ENCODE results near the gene TUBA3D.
"Not testable (repeated sequence)": the region's sequence is repeated elsewhere in the genome, so short reads cannot be mapped to it uniquely, and the experiment has no call there.

Gene TUBA3D

DNA sequence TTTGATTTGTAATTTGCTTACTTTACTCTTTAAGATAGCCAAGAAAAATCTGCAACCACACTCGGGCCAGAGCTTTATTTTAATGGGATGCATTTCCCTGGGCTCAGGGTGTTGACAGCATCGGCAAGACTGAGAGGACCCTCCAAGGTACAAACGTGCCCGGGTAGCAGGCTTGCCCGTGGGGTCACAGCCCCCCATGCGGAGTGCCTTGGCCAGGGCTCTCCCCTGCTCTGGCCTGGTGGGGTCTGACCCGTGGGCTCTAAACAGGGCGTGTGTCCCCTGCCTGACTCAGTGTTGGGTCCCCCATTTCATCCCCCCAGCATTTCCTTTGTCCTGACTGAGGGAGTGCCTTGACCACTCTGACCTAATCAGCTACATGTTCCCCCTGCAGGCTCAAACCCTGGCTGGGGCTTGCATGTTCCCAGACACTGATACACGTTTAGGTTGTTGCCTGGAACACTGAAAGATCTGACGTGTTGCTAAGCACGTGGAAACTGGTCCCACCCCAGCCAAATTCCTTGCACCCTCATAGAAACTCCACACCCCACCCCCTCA is 9.1 kb downstream of the TUBA3D start:
- not testable (repeated sequence) for DNase-seq

DNA sequence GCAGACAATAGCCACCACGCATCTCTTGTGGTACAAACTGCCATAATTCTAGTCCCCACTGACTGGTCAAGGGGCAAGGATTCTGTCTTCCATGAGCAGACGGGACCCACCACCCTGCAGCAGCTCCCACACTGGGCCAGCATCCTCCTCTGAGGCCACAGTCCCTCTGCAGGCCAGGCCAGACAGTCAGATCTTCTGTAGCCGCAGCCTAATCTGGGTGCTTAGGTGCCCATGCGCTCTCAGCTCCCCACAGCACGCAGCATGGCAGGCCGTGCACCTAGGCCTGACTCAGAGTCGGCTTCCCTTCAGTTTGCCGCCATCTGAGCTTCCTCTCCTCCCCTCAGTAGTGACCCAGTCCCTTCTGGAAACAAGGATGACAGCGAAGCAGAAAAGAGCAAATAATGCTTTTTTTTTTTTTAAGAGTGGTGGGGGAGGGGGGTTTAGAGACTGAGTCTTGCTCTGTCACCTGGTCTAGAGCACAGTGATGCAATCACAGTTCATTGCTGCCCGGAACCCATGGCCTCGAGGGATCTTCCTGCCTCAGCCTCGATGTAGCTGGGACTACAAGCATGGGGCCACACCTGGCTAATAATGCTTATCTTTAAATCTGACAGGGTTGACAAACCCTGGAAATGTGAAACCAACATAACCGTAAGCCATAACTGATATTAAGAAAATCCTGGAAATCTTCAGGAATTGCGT is 10.4 kb downstream of the TUBA3D start:
- DNase-seq = not testable (repeated sequence)

DNA sequence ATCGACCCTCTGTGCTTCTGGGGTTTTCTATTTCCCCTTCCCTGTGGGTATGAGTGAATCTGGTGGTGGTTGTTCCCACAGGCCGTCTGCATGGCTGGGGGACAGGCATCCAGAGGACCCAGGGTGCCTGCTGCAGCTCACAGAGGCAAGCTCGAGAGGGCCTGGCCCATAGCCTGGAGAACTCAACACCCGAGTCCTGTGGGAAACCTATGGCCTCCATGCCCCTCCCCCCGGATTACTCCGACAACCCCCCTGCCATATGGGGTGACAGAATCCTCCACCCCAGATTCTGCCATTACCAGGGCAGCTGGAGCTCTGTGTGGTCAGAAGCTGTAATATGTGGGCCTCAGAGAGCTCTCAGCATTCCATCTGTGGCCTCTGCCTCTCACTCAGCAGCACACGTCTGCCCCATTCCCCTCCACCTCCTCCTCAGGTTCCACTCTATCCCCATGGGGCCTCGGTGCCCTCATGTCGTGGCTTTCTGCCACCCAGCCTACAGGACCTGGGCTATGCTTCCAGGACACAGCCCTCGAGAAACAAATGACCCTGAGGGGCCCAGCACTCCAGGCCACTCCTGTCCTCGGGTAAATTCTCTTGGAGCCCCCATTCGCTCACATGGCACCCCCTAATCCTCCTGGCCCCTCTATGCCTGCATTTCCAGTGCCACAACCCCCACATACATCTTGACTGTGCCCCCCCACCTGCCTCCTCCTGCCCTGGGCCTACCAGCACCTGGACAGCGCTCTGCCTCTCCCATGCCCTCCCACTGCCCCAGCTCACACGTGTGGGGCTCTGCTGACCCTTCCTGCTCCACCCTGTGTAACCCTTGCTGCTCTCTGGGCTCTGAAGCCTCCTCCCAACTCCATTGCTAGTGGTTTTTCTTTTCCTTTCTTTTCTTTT is 12.6 kb downstream of the TUBA3D start:
- DNase-seq = no peak

DNA sequence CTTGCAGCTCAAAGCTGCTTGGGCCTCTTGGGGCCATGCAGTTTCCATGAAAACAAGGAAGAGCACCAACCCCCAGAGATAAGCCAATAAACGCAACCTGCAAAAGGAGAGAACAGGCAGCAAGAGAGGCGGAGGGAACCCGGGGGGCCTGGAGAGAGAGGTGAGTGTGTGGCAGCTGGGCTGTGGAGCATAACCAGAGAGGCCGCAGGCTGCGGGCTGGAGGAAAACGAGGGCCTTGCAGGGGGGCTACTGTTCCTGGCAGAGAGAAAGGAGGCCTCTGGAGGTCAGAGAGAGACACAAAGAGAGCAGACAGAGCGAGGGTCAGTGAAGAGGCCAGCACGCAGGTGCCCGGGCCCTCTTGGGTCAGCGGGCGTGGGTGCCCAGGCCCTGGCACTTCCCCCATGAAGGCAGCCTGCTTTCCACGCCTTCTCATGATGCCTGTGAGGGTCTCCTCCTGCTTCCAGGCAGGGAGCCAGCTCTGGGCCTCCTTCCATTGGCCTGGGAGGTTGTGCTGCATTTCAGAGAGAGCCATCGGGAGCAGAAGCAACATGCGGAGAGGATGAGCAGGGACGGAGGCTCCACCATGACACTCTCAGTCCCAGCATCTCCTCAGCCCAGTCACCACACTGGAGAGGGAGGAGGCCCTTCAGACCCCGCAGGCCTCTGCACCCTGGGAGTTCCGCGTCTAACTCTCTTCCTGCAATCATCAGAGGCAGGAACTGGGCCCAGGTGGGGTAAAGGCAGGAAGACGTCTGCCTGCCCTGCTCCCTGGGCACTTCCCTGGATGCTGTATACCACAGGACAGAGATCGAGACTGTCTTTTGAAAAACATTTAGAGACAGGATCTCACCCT is 14.9 kb downstream of the TUBA3D start:
- DNase-seq = not testable (repeated sequence)

DNA sequence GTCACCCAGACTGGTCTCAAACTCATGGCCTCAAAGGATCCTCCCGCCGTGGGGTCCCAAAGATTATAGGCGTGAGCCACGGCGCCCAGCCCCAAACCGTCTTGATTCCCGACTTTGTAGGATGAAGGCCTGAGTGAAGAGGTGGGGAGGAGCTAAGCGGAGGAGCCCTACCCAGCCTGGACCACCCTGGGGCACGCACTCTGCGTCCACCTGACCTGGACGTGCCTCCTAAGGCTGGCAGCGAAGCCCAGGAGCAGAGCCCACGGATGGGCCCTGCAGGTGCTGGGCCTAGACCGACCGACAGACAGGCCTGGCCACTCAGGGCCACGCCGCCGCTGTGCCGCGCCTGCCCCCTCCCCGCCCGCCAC is 15.5 kb downstream of the TUBA3D start:
- not testable (repeated sequence) for DNase-seq

DNA sequence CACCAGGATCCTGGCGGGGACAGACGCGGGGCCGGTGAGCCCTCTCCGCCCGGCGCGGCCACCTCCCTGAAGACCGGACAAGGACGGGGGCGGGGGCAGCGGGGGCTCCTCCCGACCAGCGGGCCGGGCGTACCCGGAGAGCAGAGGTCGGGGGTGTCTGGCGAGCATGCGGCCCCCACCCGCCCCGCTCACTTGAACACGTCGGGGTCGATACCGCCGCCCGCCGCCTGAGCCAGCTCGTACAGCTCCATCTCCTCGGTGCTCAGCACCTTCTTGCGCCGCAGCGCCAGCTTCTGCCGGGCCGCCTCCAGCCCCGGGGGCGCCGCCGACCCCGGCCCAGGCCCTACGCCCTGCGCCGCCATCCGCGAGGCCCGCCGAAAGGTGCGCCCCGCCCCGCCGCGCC is 16.1 kb downstream of the TUBA3D start, which contains the start of gene MZT2A:
Gene MZT2A (minus strand): TSS at position 383 of the 403 bp plus-strand sequence. CDS start 21 bp downstream, at position 362.
- DNase-seq = not testable (repeated sequence)

DNA sequence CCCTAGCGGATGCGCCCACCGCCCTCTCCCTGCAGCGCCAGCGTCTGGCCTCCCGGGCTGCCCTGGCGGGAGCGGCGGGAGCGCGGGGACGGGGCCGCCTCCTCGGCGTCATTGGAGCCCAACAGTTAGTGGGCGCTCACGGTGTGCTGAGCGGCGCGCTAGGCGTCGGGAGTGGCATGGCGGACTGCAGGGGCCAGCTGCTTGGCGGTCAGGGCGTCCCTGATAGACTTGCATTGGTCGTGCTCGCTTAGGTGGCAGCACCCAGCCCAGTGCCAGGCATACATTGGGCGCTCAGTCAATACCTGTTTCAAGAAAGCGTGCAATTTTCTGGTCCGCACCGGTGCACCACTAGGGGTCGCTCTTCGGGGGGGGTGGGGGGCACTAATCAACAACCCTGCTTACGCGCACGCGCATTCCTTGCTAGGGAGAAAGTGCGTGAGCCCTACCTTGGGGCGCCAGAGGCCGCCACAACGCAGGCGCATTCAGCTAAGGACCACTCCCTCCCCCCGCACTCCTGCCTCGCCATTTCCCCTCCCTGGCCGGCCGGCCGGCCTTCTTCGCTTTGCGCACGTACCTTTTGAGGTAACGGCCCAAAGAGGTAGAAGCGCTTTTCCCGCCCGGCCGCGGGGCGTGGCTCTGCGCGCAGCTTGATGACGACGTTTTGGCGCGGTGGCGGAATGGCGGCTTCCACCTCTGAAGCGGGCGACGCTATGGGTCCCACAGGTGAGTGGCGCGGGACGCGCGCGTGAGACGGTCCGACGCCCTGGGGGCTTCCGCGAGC is 16.7 kb downstream of the TUBA3D start:
- DNase-seq = peak; percentile 98

DNA sequence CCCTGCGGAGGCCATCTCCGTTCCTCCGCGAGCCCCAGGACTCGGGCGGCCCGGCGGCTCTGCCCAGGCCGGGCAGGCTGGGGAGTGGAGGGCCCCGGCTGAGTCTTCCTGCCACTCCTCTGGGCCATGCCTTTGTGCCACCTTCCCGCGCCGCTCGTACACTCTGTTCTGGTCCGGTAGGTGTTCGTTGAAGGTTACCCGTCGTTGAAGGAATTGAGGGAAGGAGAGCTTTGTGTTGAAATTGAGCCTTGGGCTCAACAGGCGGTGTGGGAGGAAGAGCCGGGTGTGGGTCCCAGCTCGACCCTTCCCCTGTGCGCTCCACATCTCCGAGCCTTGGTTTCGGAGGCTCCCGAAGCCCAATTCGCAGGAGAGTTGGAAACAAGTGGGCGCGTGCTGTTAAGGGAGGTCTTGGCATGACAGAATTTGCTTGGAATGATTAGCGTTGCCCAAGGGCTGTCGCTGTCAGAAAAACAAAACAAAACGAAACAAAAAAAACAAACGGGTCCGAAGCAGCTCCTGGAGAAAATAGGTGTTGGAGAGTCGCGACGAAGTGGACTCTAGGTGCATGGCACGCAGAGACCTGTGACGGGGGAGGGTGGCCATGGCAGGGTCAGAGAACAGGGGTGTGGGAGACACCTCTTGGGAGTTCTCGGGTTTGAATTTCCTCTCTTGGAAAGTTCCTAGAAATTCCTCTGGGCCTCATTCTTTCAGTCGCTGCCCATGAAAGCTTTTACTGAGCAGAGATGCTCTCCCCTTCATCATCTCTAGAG is 17.5 kb downstream of the TUBA3D start:
- no peak for DNase-seq

DNA sequence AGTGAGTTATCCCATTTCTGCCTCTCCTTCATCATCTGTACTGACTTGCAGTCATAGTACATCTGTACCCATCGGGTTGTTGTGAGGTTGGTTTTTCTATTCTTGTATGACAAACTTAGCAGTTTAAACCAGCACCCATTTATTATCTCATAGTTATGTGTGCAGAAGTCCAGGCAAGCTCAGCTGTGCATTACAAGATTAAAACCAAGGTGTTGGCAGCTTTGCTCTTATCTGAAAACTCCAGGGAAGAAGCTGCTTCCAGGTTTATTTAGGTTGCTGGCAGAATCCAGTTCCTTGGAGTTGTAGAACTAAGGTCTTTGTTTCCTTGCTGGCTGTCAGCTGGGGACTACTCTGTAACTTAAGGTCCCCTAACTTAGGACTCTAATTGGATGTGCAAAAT is 19.6 kb downstream of the TUBA3D start:
- not testable (repeated sequence) for DNase-seq

DNA sequence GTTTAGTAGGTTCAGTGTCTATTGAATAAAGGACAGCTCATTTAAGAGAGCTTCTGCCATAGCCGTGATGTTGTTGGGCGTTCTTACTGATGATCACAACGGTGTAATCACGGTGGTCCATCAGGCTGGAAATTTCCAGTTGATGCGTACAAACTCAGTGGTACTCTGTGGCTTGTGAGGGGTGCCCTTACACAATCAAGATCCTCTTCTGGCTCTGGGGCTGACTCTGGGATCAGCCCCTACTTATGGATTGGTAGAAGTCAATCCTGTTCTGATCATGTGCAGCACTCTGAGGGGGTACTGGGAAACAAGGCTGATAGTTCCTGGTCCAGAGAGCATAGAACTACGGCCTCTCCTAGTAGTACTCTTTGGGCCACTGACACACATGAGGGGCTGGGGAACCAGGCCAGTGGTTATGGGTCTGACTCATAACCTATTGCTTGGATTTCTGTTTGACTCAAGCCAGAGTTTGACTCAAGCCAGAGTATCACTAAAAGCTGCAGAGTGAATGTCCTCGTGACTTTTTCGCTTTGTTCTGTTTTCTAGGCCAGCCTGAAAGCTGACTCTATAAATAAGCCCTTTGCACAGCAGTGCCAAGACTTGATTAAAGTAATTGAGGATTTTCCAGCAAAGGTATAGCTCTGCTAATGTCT is 22.5 kb downstream of the TUBA3D start:
- not testable (repeated sequence) for DNase-seq

DNA sequence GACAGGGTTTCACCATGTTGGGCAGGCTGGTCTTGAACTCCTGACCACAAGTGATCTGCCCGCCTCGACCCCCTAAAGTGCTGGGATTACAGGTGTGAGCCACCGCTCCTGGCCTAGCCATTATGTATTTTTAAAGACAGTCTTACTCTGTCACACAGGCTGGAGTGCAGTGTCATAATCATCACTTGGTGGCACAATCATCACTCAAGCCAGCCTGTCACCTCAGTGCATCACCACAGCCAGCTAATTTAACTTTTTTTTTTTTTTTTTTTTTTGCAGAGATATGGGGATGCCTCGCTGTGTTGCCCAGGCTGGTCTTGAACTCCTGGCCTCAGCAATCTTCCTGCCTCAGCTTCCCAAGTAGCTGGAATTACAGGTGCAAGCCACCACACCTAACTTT is 27.7 kb downstream of the TUBA3D start:
- DNase-seq = not testable (repeated sequence)

DNA sequence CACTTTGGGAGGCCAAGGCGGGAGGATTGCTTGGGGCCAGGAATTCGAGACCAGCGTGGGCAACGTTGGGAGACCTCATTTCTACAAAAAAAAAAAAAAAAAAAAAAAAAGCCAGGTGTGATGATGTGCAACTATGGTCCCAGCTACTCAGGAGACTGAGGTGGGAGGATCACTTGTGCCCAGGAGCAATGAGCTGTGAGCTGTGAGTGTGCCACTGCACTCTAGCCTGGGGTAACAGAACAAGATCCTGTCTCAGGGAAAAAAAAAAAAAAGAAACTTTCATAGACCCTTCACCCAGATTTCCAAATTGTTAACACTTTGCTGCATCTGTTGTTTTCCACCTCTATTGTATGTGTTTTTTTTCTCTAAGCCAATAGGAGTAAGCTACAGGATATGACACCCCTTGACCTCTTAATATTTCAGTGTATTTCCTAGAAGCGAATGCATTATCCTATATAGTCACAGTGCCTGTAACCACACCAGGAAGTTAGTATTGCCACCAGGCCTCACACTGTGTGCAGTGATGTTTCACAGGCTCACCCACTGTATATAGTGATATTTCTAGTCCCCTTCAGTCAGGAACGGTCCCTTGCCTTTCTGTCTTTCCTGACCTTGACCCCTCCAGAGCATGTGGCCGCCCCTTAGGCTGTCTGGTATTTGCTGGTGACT is 28.3 kb downstream of the TUBA3D start:
- not testable (repeated sequence) for DNase-seq

DNA sequence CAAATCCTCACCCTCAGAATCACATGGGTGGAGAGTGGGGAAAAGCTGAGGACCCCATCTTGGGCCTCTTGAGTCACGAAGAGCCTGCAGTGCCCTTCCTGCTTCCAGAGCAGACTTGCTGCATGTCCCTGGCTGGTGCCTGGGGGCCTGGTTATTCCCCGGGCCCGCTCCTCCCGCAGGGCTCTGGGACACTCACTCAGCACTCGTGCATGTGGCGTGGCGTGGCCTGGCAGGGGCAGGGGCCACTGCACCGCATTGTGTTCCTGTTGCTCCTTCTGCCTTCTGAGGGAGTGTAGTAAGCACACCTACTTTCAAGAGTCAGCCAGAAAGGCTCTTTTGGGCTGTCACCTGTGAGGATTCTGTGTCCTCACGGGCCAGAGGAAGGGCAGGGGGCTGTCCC is 33.7 kb downstream of the TUBA3D start:
- no peak for DNase-seq

DNA sequence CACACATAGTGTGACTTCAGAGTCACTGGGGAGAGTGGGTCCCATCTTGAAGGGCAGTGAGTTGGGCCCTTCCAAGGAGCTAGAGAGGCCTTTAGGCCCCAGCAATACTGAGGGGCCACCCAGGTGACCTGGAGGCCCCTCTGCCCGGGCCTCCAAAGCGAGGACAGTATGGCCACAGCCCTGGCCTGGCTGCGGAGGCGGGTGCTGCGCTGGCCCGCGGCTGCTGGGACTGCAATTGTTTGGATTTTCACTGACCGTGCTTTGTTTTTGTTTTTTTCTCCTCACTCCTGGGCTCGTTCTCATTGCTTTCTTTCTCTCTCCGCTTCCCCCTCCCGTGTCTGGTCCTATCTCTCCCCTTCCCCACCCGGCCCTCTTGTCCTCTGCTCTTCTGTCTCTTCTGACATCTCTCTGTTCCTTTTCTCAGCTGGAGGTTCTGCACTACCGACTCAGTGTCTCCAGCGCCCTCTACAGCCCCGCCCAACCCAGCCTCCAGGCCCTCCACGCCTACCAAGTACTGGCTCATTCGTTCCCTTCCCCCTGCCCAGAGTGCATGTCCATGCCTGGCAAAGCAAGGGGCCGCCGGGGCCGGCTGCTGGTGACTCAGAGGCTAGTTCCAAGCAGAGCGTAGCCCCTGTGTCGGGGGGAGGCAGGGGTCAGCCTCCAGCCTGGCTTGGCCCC is 35.5 kb downstream of the TUBA3D start:
- not testable (repeated sequence) for DNase-seq

DNA sequence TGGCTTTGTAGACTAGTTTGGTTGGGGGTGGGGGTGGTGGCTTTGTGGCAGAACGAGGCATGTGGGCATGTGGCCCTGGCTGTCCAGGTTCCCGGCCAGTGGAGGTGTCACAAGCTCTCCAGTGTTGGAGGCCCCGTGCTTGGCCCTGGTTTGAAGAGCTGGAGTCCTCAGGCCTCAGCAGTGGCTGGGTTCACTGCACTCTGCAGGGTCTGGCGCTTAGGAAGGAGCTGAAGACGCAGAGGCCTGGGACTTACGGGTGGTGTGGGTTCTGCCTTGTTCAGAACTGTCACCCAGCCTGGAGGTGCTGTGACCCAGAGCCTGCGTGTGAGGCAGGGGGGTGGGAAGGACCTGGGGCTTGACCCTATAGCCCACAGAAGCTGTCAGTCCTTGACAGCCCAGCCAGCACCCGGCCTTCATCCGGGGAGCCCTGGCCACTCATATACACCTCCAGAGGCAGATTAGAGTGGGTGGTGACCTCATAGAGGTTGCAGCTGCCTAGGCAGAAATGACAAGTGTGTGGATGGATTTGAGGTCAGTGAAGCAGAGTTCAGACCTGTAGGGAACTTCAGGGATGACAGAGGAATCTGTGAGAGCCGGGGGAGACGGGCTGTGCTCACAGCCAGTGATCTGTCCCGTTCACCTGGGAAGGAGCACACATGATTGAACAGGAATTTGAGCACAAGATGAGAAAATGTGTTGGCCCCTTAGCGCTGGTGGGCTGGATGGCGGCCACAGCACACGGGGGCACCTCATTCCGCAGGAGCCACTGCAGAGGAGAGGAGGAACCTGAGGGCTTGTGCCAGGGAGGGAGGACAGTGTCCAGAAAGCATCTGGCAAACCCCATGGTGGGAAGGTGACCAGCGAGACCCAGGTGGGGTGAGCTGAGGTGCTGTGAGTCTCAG is 36.3 kb downstream of the TUBA3D start:
- not testable (repeated sequence) for DNase-seq

DNA sequence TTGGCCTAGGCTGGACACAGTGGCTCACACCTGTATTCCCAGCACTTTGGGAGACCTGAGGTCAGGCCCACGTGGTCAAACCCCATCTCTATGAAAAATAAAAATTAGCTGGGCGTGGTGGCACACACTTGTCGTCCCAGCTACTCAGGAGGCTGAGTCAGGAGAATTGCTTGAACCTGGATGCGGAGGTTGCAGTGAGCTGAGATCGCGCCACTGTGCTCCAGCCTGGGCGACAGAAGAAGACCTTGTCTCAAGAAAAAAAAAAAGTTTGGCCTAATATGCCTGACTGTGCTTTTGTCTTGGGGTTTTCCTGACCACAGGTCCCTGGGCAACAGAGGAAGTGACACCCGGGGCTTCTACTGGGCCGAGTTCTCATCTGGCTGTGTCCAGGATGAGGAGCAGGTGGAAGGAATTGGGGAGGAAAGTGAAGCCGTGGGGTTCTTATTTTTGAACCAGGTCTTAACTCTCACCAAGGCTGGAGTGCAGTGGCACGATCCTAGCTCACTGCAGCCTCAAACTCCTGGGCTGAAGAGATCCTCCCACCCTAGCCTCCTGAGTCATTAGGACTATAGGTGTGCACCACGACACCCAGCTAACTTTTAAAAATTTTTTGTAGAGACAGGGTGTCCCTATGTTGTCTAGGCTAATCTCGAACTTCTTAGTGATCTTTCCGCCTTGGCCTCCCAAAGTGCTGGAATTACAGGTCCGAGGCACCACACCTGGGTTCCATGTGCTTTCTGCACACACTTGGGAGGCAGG is 38.7 kb downstream of the TUBA3D start:
- DNase-seq = not testable (repeated sequence)

DNA sequence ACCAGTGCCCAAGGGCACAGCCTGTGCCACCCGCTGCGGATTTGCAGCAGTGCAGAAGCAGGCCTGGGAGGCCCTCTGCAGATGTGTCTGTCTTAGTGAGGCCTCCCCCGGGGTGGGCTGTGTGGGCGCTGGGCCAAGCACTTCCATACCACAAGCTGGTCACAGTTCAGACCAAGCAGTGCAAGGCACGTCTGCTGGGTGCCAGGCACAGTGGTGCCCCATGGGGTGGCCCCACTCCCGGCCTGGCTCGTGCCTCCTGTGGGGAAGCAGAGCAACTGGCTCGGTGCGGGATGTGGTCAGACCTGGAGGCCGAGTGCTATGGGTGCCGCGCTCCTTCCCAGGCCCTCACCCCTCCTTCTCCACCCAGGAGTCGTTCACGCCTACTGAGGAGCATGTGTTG is 39.3 kb downstream of the TUBA3D start:
- not testable (repeated sequence) for DNase-seq

All from NCI-H226 (cell line).